ENCODE measurements around the gene LOXL4. TPM values are rescaled to one million over a fixed set of nuclear protein-coding genes. Genes with fewer than 3 reads are reported as not detected.

LOXL4 gene
- total RNA-seq, 2 experiments from 2014 or later: not detected

- CTCF ChIA-PET: no interaction called here
- POLR2A ChIA-PET: interaction anchor here (1.0 kb wide), 1 partner anchor 40 kb away, joined by 3 read pairs; no protein-coding TSS in a partner anchor
Measured at GRCh38 chr10:98254234-98254974, 13.6 kb downstream of the LOXL4 start.

GRCh38 chr10:98253499-98253898 lies 14.5 kb downstream of the LOXL4 start:
- Mint-ChIP-seq H3K4me3 (no peak overlapping the region), H3K4me1 (ENCODE audit: low read depth) (no peaks in the 10 kb centered on the region), H3K9me3 (no peaks in the 10 kb centered on the region), H3K36me3 (ENCODE audit: low read depth) (peaks cover 33% of the 10 kb centered on the region), H3K27me3 (no peaks in the 10 kb centered on the region), H3K27ac (no peak overlapping the region)
- DNase-seq: no peak
- ATAC-seq (ENCODE audit: poor library complexity): no peak
- Histone ChIP-seq H3K4me1 (ENCODE audit: insufficient read depth, low read length) (no peaks in the 10 kb centered on the region), H3K27ac (ENCODE audit: low read depth in 1 of 2, low read length in 2 of 2) (no peak overlapping the region), H3K9me3 (ENCODE audit: control insufficient read depth in 1 of 2, insufficient read depth in 1 of 2, low read length in 2 of 2) (no peaks in the 10 kb centered on the region), H3K36me3 (ENCODE audit: insufficient read depth, low read length) (peaks cover 22% of the 10 kb centered on the region), H3K4me3 (ENCODE audit: low read length) (no peak overlapping the region), H3K27me3 (ENCODE audit: control insufficient read depth in 1 of 2, insufficient read depth in 2 of 2, low read length in 2 of 2) (no peaks in the 10 kb centered on the region)
- ChIA-PET POLR2A (interaction anchor here (1.0 kb wide), 1 partner anchor 39 kb away, joined by 3 read pairs; no protein-coding TSS in a partner anchor), CTCF (no interaction called here)
- intact Hi-C loops (cut with DNase I, micrococcal nuclease): no loop called here
- TF ChIP-seq CTCF (IDR thresholded peaks at IDR 0.05): no peak

More at GRCh38 chr10:98254234-98254974, 13.6 kb downstream of the LOXL4 start:
- H3K4me3 ChIP-seq (ENCODE audit: low read length): no peak overlapping the region
- peaks cover 14% of the 10 kb centered on the region for H3K36me3 ChIP-seq (ENCODE audit: insufficient read depth, low read length)
- no peaks in the 10 kb centered on the region for H3K9me3 Mint-ChIP-seq
- H3K4me3 Mint-ChIP-seq: no peak overlapping the region
- H3K36me3 Mint-ChIP-seq (ENCODE audit: low read depth): peaks cover 24% of the 10 kb centered on the region
- ATAC-seq (ENCODE audit: poor library complexity) (no peak), DNase-seq (no peak)
- H3K9me3 ChIP-seq (ENCODE audit: control insufficient read depth in 1 of 2, insufficient read depth in 1 of 2, low read length in 2 of 2): no peaks in the 10 kb centered on the region
- H3K27me3 ChIP-seq (ENCODE audit: control insufficient read depth in 1 of 2, insufficient read depth in 2 of 2, low read length in 2 of 2): no peaks in the 10 kb centered on the region
- no peak for TF ChIP-seq CTCF (IDR thresholded peaks at IDR 0.05)
- H3K27ac Mint-ChIP-seq: no peak overlapping the region
- H3K4me1 Mint-ChIP-seq (ENCODE audit: low read depth): no peaks in the 10 kb centered on the region
- H3K27me3 Mint-ChIP-seq: no peaks in the 10 kb centered on the region
- H3K4me1 ChIP-seq (ENCODE audit: insufficient read depth, low read length): no peaks in the 10 kb centered on the region
- no peak overlapping the region for H3K27ac ChIP-seq (ENCODE audit: low read depth in 1 of 2, low read length in 2 of 2)
- intact Hi-C loops (cut with DNase I, micrococcal nuclease): no loop called here

DNA sequence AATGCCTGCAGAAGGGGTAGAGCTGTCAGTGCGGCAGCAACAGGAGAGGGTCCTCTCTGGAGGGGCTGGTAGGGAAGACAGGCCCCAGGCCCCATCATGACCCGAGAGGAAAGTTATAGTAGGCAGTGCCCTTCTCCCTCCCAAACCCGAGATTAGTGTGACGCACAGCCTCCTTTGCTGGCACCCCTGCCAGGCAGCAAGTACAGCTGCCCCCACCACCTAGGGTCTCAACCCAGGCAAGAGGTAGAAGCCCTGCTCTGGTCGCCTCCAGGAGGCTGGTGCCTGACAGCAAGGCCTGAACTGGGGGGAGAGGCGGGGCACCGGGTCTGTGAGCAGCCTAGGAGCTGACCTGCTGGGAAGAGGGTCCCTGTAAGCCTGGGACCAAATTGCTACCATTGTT lies 15.5 kb downstream of the LOXL4 start:
- ChIA-PET POLR2A (no interaction called here), CTCF (no interaction called here)
- intact Hi-C loops (cut with DNase I, micrococcal nuclease): no loop called here
- H3K27me3 ChIP-seq (ENCODE audit: control insufficient read depth in 1 of 2, insufficient read depth in 2 of 2, low read length in 2 of 2): no peaks in the 10 kb centered on the region
- no peak overlapping the region for H3K4me3 Mint-ChIP-seq
- no peak overlapping the region for H3K4me3 ChIP-seq (ENCODE audit: low read length)
- ATAC-seq (ENCODE audit: poor library complexity): no peak
- no peak overlapping the region for H3K27ac ChIP-seq (ENCODE audit: low read depth in 1 of 2, low read length in 2 of 2)
- TF ChIP-seq CTCF (IDR thresholded peaks at IDR 0.05): no peak
- no peaks in the 10 kb centered on the region for H3K4me1 ChIP-seq (ENCODE audit: insufficient read depth, low read length)
- no peaks in the 10 kb centered on the region for H3K4me1 Mint-ChIP-seq (ENCODE audit: low read depth)
- H3K9me3 Mint-ChIP-seq: no peaks in the 10 kb centered on the region
- H3K27me3 Mint-ChIP-seq: no peaks in the 10 kb centered on the region
- no peak overlapping the region for H3K27ac Mint-ChIP-seq
- peaks cover 33% of the 10 kb centered on the region for H3K36me3 ChIP-seq (ENCODE audit: insufficient read depth, low read length)
- H3K9me3 ChIP-seq (ENCODE audit: control insufficient read depth in 1 of 2, insufficient read depth in 1 of 2, low read length in 2 of 2): no peaks in the 10 kb centered on the region
- peaks cover 43% of the 10 kb centered on the region for H3K36me3 Mint-ChIP-seq (ENCODE audit: low read depth)
- DNase-seq: no peak
